Activated CD4-positive, alpha-beta T cell treated with anti-CD3 and anti-CD28 coated beads for 24 hours (primary cell): ENCODE results near the gene SYK.
"Not testable (repeated sequence)": the region's sequence is repeated elsewhere in the genome, so short reads cannot be mapped to it uniquely, and the experiment has no call there.

Experiments used
- DNase-seq, 2 donors: peaks; one replicate each; pipeline ENCODE4 v3.0.0-alpha.2; 2020; ENCODE audit warnings: low read depth in 2 of 2

SYK gene

GRCh38 chr9:90801241-90801972, at the start of gene SYK:
Gene SYK (plus strand): TSS chr9:90801819. CDS start chr9:90843899, 42,080 bp downstream.
- DNase-seq: no peak

GRCh38 chr9:90755514-90756371, 45.9 kb upstream of the SYK start:
- peak; percentile 51 to 56 for DNase-seq

GRCh38 chr9:90760577-90760976, 41.0 kb upstream of the SYK start:
- not testable (repeated sequence) for DNase-seq

- no peak for DNase-seq
These were observed 34.9 kb upstream of the SYK start for GRCh38 chr9:90766731-90767130.

GRCh38 chr9:90767523-90768100, 34.0 kb upstream of the SYK start:
- DNase-seq: no peak

- DNase-seq: no peak
These were observed 31.4 kb upstream of the SYK start for GRCh38 chr9:90770182-90770738.

GRCh38 chr9:90770927-90771326, 30.7 kb upstream of the SYK start:
- DNase-seq: no peak

GRCh38 chr9:90772386-90772785, 29.2 kb upstream of the SYK start:
- DNase-seq: no peak

GRCh38 chr9:90773617-90774016, 28.0 kb upstream of the SYK start:
- no peak for DNase-seq

- DNase-seq: no peak
These were observed 27.5 kb upstream of the SYK start for GRCh38 chr9:90774071-90774470.

- no peak for DNase-seq
These were observed 26.9 kb upstream of the SYK start for GRCh38 chr9:90774682-90775081.

GRCh38 chr9:90775657-90776056, 26.0 kb upstream of the SYK start:
- no peak for DNase-seq

- DNase-seq: no peak
These were observed 22.9 kb upstream of the SYK start for GRCh38 chr9:90778746-90779145.

- no peak for DNase-seq
These were observed 18.1 kb upstream of the SYK start for GRCh38 chr9:90783552-90783951.

- no peak for DNase-seq
These were observed 17.7 kb upstream of the SYK start for GRCh38 chr9:90783964-90784363.

GRCh38 chr9:90787771-90788460, 13.7 kb upstream of the SYK start:
- no peak for DNase-seq

- not testable (repeated sequence) for DNase-seq
These were observed 13.1 kb upstream of the SYK start for GRCh38 chr9:90788527-90788926.

GRCh38 chr9:90789408-90789807, 12.2 kb upstream of the SYK start:
- DNase-seq: no peak

- DNase-seq: no peak
These were observed 11.8 kb upstream of the SYK start for GRCh38 chr9:90789862-90790261.

GRCh38 chr9:90793024-90793423, 8.6 kb upstream of the SYK start:
- not testable (repeated sequence) for DNase-seq

GRCh38 chr9:90793729-90794128, 7.9 kb upstream of the SYK start:
- DNase-seq: no peak

GRCh38 chr9:90795084-90795483, 6.5 kb upstream of the SYK start:
- no peak for DNase-seq
